Measurements from ENCODE around the gene SPA17.

DNA sequence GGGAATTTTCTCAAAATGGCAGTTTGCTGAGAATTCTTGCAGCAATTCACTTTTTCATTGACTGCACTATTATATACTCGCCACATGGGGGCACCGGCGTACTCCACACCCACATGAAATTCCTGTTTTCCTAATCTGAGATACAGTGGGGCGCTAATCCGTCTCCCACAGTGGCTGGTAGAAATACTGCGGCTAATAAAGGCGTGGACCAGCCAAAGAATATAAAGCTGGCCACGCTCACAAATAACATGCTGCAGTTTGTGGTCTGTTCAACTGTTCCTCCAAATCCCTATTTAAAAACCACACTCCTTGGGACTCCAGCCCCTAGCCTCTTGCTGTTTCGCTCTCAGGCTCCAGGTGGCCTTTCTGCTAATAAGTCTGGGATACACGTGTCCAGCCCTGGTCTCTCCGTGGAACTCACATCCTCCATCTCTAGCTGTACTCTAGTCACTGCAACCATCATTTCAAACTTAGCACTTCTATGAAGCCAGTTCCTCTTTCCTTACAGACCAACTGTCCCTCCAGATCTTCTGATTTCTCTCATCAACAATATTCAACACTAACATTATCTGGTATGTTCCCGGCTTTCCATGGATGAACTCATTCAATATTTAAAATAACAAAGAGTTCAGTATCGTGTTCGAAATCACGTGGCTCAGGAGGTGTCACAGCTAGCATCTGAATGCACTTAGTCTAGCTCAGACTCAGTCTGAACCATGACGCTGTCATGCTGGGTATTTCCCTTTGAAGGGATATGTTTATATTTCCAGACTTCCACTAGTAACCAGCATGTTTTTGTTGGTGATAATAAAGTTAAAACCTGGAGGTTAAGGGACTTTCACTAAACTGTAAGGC lies 29.1 kb upstream of the SPA17 start:
- TF ChIP-seq CTCF (IDR thresholded peaks at IDR 0.05) (peak; percentile 58 to 84 (median 83)), POLR2A (IDR thresholded peaks at IDR 0.05) (no peak)

All from breast epithelium (tissue), 3 donors.